OCI-LY3 (cell line): ENCODE measurements around the gene PCK2.

Experiments
- H2AFZ ChIP-seq: fragments of 200-600, 300-600 bp; shearing (Covaris generic); 2 replicates; pipeline ENCODE4 v1.6.0; 2014; ENCODE audit warnings: antibody characterized with exemption, low read depth, low read length
- H3K27ac ChIP-seq: fragments of 200-600, 300-600 bp; sonication (generic); 2 replicates; pipeline ENCODE4 v1.5.1; 2014; ENCODE audit warnings: mild to moderate bottlenecking, low read length, moderate library complexity, mixed read lengths
- H3K27me3 ChIP-seq: fragments of 200-600, 300-600 bp; sonication (generic); 2 replicates; pipeline ENCODE4 v1.6.1; 2014; ENCODE audit warnings: low read depth, low read length, mixed read lengths
- H3K36me3 ChIP-seq: fragments of 200-600, 300-600 bp; sonication (generic); replicated peaks from 2 replicates; pipeline ENCODE3; 2014; ENCODE audit warnings: low read depth, low read length, mixed read lengths
- H3K4me1 ChIP-seq: fragments of 300-600, 200-600 bp; sonication (generic); 2 replicates; pipeline ENCODE4 v1.6.1; 2014; ENCODE audit warnings: low read length, mixed read lengths
- H3K4me2 ChIP-seq: fragments of 200-600, 300-600 bp; sonication (generic); 2 replicates; pipeline ENCODE4 v1.6.1; 2014; ENCODE audit warnings: low read length, mixed read lengths
- H3K4me3 ChIP-seq: fragments of 300-600, 200-600 bp; sonication (generic); 2 replicates; pipeline ENCODE4 v1.5.1; 2014; ENCODE audit warnings: antibody characterized with exemption, mild to moderate bottlenecking, low read length, moderate library complexity
- H3K79me2 ChIP-seq: fragments of 300-600, 200-600 bp; shearing (Covaris generic); 2 replicates; pipeline ENCODE4 v1.6.1; 2014; ENCODE audit warnings: mild to moderate bottlenecking, low read length, mixed read lengths
- H3K9ac ChIP-seq: fragments of 300-600, 200-600 bp; shearing (Covaris generic); 2 replicates; pipeline ENCODE4 v1.6.0; 2014; ENCODE audit warnings: mild to moderate bottlenecking, low read length, moderate library complexity
- H3K9me3 ChIP-seq: fragments of 200-600, 300-600 bp; shearing (Covaris generic); 2 replicates; pipeline ENCODE4 v1.6.1; 2014; ENCODE audit warnings: low read length, mixed read lengths; ENCODE audit not compliant: insufficient read depth
- H4K20me1 ChIP-seq: fragments of 200-600, 300-600 bp; sonication (generic); 2 replicates; pipeline ENCODE4 v1.6.1; 2016; ENCODE audit warnings: low read length, mixed read lengths; ENCODE audit not compliant: insufficient read depth
- EZH2phosphoT487 ChIP-seq: fragments of 200-600 bp; shearing (Covaris generic); IDR thresholded peaks from 2 replicates; pipeline ENCODE4 v1.6.1; 2018; ENCODE audit warnings: antibody characterized with exemption, mixed run types, low read depth
- TF ChIP-seq, protein P1 (sequence below): fragments of 200-600, 300-600 bp; sonication (generic); IDR thresholded peaks from 2 replicates; pipeline ENCODE4 v1.5.1; 2014; ENCODE audit warnings: antibody characterized with exemption, low read length, low read depth

PCK2 gene

DNA sequence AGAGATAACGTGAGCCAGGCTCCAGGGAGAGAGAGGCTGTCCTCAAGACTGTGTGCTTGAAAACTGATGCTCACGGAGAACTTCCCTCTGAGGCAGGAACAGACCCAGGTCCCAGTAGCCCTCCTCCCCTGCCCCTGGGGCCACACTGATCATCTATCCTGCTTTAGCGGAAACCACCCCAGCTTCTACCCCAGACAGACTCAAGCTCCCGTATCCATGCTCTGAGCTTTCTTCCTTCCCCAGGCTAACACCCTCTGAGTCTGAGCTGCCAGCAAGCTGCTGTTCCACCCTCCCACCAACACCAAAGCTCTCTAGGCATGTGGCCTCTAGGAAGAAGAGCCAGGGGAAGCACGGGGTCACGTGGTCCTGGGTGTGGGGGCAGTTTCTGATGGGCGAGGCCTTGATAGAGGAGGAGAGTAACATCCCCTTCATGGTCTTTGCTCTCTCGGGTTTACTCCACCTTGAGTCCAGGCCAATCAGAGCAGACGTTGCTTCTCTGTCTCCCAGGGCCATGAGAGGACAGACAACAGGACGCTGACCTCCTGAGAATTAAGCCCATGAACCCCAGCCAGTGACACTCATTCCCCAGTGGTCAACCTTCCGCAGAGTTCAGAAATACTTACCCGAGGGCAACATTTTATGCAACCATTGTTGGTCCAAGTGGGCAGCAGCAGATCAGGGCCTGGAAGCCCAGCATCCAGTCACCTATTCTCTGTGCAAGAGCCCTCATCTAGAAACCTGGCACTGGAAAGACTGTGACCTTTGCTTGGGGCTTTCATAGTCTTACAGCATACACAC lies 1.4 kb downstream of the PCK2 start:
- Histone ChIP-seq H3K9ac (peak overlapping the region; percentile 100), H3K4me2 (peak overlapping the region; percentile 97), H4K20me1 (no peaks in the 10 kb centered on the region), H3K27ac (peak overlapping the region; percentile 79), H3K36me3 (peaks cover 32% of the 10 kb centered on the region), H3K4me1 (peaks cover 18% of the 10 kb centered on the region), H2AFZ (no peak overlapping the region), H3K4me3 (peak overlapping the region; percentile 93), H3K9me3 (no peaks in the 10 kb centered on the region), H3K79me2 (peaks cover 17% of the 10 kb centered on the region), H3K27me3 (no peaks in the 10 kb centered on the region)
- no peak for TF ChIP-seq EZH2phosphoT487
- TF ChIP-seq, protein P1, sequence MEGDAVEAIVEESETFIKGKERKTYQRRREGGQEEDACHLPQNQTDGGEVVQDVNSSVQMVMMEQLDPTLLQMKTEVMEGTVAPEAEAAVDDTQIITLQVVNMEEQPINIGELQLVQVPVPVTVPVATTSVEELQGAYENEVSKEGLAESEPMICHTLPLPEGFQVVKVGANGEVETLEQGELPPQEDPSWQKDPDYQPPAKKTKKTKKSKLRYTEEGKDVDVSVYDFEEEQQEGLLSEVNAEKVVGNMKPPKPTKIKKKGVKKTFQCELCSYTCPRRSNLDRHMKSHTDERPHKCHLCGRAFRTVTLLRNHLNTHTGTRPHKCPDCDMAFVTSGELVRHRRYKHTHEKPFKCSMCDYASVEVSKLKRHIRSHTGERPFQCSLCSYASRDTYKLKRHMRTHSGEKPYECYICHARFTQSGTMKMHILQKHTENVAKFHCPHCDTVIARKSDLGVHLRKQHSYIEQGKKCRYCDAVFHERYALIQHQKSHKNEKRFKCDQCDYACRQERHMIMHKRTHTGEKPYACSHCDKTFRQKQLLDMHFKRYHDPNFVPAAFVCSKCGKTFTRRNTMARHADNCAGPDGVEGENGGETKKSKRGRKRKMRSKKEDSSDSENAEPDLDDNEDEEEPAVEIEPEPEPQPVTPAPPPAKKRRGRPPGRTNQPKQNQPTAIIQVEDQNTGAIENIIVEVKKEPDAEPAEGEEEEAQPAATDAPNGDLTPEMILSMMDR = no peak

DNA sequence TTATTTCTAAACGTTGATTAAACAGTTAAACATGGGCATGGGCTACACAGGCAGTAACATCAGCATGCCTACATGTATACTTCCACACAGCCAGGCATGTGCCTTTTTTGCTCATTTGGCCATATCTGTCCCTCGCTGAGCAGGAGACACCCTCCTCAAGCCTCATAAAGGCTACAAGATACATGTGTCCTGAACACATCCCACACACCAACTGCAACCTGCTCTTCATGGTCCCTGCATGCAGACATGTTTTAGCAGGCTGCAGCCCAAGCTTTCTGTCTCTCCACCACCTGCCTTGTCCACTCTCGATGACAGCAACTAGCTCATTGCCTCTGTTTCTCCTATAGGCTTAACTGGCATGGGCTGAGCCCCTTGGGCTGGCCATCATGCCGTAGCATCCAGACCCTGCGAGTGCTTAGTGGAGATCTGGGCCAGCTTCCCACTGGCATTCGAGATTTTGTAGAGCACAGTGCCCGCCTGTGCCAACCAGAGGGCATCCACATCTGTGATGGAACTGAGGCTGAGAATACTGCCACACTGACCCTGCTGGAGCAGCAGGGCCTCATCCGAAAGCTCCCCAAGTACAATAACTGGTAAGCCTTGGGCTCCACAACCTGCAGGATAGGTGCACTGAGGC lies 2.6 kb downstream of the PCK2 start:
- no peaks in the 10 kb centered on the region for H4K20me1 ChIP-seq
- no peak overlapping the region for H3K27ac ChIP-seq
- H3K4me3 ChIP-seq = no peak overlapping the region
- peaks cover 15% of the 10 kb centered on the region for H3K4me1 ChIP-seq
- no peaks in the 10 kb centered on the region for H3K27me3 ChIP-seq
- no peak overlapping the region for H3K4me2 ChIP-seq
- H3K79me2 ChIP-seq = peaks cover 17% of the 10 kb centered on the region
- H3K9me3 ChIP-seq = no peaks in the 10 kb centered on the region
- no peak overlapping the region for H2AFZ ChIP-seq
- H3K36me3 ChIP-seq = peaks cover 37% of the 10 kb centered on the region
- TF ChIP-seq, protein P1 = no peak
- TF ChIP-seq EZH2phosphoT487 = no peak
- H3K9ac ChIP-seq = no peak overlapping the region

DNA sequence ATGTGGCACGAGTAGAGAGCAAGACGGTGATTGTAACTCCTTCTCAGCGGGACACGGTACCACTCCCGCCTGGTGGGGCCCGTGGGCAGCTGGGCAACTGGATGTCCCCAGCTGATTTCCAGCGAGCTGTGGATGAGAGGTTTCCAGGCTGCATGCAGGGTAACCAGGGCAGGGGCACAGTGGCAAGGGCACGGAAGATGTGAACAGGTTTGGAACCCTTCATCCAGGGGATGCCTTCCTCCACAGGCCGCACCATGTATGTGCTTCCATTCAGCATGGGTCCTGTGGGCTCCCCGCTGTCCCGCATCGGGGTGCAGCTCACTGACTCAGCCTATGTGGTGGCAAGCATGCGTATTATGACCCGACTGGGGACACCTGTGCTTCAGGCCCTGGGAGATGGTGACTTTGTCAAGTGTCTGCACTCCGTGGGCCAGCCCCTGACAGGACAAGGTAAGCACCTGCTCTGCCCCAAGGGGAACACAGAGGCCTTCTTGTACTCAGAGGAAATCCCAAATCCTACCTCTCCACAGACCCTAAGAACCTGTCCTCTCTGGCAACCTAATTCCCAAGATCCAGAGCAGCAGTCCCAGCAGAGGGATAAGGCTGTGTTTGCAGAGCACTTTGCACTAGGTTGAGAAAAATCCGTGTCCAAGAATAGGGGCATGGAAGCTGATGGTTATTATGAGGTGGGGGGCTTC lies 4.3 kb downstream of the PCK2 start:
- Histone ChIP-seq H3K9ac (no peak overlapping the region), H3K9me3 (no peaks in the 10 kb centered on the region), H3K79me2 (peaks cover 17% of the 10 kb centered on the region), H3K4me1 (peaks cover 12% of the 10 kb centered on the region), H3K4me3 (no peak overlapping the region), H2AFZ (no peak overlapping the region), H3K36me3 (peaks cover 50% of the 10 kb centered on the region), H3K4me2 (no peak overlapping the region), H3K27me3 (no peaks in the 10 kb centered on the region), H4K20me1 (no peaks in the 10 kb centered on the region), H3K27ac (no peak overlapping the region)
- TF ChIP-seq, protein P1 = no peak
- no peak for TF ChIP-seq EZH2phosphoT487
